ENCODE measurements around the gene ERFE.
"Not testable (repeated sequence)": the region's sequence is repeated elsewhere in the genome, so short reads cannot be mapped to it uniquely, and the experiment has no call there.

The ERFE gene

DNA sequence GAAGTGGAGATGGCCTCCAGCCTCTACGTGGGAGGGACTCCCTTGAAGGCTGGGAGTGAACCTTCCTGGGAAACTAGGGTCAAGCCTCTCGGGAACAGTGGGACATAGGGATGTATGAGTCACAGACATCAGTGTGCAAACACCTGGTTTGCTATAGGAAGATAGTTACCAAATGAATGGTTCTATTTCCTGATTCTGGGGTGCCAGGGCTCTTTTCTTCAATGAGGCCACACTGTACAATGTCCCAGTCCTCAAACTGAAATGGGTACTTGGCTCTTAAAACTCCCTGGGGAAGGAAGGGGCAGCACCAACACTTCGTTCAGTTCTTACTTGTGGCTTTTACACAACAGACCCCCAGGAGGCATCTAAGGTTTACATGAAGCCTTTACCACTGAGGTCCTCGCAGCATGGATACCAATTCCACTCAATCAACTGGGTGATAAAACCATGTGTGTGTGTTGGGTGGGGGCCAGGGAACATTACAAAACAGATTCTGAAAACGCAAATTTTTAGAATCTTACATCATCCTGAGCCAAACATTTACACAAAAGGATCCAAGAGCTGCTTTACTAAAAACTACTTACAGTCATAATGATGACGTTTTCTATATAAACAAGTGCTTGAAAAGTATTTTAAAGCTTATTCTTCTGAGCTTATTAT, 10.4 kb downstream of the ERFE start:
- no peak for DNase-seq (ENCODE audit: low read depth in 2 of 2)

DNA sequence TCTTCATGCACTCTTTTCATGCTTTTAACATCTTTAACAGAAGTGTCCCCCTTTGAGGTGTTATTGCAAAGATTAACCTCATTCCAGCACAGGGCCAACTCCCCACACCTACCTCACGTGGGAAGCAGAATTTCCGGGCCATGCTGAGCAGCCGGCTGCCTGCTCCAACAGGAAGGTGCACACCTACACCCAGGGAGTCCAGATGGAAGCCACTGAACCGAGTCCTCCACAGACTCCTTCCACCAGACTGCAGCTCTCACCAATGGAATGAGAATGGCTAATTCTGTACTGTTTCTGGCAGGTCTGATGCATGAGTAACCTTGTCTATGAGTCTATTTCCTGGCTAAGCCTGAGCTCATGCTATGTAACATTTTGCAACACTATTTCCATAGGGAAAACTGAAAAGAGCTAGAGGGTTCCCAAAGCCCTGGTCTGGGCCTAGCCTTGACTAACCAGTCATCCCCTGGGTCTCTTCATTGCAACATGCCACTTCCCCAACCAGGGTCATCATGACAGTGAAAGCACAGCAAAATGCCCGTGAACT, 11.0 kb downstream of the ERFE start:
- DNase-seq (ENCODE audit: low read depth in 2 of 2) = no peak

DNA sequence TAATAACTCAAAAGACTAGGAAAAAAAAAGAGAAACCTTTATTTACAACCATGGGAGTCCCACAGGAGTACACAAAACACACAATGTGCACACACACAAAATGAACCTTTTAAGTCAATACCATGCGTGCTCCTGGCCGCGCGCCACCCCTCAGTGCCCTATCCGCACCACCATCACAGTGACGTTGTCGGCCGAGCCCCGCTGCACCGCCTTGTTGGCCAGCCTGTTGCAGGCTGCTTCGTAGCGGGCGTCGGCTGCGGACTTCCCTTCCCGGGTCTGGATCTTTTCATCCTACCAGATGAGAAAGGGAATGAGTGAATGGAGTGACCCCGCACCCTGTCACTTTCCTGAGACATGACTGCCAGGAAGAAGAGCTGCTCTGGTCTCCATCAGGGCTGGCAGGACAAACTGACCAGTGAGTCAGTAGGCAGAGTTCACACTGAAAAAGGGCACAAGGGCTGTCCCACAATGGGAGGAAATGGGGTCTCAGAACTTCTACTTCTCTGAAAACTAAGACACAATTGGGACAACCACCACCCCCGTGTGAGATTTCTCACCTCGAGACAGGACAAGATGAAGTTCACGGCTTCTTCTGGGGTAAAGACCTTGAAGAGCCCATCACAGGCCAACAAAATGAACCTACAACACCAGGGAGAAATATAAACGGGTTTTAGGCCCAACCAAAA, 11.8 kb downstream of the ERFE start:
- DNase-seq (ENCODE audit: low read depth in 2 of 2) = no peak

DNA sequence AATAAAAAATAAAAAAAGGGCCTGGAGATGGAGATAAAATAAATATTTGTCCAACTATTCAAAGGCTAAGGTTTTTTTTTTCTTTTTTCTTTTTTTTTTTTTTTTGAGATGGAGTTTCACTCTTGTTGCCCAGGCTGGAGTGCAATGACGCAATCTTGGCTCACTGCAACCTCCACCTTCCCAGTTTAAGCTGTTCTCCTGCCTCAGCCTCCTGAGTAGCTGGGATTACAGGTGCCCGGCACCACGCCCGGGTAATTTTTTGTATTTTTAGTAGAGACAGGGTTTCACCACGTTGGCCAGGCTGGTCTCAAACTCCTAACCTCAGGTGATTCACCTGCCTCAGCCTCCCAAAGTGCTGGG, 12.3 kb downstream of the ERFE start:
- not testable (repeated sequence) for DNase-seq (ENCODE audit: low read depth in 2 of 2)

DNA sequence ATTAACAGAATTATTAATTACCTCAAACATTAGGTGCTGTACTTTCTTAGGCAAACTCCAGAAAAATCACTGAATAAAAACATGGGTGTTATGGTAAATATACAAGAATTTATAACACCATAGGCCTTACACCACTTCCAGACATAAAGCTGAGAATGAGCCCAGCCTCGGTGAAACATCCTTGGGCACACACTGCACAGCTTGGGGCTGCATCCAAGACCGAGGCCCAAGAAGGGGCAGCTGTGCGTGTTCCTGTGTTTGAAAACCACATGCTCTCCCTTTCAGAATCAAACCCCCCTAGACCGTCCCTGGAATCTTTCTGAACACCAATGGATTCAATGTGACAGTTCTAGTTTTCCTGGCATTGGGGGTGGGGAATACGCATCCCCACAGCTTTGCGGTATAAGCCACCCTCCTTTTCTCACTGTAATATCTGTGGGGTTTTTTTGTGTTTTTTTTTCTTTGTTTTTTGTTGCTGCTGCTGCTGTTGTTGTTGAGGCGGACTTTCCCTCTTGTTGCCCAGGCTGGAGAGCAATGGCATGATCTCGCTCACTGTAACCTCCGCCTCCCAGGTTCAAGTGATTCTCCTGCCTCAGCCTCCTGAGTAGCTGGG, 12.9 kb downstream of the ERFE start:
- DNase-seq (ENCODE audit: low read depth in 2 of 2) = no peak

DNA sequence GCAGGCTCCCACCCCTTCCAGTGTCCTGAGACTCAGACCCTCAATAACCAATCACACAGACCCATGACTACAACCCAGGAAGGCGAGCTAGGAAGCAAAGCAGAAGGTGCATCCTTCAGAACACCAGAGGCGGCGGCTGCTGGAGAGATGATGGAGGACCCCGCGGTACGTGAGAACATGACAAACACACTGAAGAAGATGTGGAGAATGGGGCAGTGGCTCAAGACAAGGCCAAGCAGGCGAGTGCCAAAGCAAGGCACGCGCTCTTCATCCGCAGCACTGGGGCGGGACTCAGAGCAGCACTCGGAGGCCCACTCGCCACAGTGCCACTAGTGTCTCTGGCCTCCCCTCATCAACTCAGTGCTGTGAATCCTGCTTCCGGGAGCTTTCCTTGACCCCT, 13.7 kb downstream of the ERFE start:
- DNase-seq (ENCODE audit: low read depth in 2 of 2) = no peak

DNA sequence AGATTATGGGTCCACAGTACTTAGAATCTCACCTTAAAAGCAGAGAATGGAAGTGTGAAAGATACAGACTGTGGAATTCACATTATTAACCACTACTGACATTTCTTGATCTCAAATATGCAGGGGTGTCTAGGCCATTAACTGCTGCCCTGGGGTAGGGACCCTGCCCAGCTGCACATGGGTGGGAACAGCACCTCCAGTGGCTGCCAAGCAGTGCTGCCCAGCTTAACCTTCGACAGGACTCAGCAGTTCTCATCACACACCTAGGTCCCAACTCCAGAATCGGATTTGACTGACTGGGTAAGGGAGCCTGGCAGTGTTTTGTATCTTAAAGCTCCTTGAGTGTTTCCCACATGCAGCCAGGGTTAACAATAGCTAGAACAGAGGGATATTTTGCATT, 14.9 kb downstream of the ERFE start:
- DNase-seq (ENCODE audit: low read depth in 2 of 2) = no peak

DNA sequence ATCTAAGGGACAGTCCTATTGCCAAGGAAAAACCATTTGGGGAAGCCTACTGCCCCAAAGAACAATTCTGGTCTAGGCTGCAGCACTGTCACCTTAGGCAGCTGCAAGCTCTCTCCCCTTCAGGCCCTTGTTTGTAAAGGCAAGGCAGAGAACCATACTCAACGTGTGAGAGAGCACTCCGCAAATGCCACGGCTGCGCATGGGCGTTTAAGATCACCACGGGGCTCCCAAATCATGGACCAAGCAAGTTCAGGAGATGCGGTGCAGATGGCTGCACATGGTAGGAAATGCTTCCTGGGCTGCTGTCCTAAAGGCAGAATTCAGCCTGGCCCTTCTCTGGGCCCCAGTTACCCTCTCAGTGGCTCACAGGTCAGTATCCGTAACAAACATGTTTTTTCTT, 15.5 kb downstream of the ERFE start:
- no peak for DNase-seq (ENCODE audit: low read depth in 2 of 2)

DNA sequence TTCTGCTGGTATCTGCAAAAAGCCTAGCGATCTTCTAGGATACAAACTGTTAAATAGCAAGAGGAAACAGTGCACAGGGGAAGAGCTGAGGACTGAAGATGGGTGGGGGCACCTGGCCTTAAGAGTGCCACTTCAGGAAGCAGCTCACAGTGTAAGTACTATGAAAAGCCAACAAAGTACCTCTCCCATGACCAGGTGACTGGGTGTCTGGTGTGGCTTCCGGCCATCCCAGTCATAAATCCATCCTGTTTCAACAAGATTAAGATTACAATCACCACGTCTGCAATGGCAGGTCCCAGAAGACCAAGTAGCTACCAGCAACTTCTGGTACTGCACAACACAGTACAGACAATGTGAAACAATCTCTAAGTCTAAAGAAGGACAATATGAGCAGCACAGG, 15.9 kb downstream of the ERFE start:
- no peak for DNase-seq (ENCODE audit: low read depth in 2 of 2)

DNA sequence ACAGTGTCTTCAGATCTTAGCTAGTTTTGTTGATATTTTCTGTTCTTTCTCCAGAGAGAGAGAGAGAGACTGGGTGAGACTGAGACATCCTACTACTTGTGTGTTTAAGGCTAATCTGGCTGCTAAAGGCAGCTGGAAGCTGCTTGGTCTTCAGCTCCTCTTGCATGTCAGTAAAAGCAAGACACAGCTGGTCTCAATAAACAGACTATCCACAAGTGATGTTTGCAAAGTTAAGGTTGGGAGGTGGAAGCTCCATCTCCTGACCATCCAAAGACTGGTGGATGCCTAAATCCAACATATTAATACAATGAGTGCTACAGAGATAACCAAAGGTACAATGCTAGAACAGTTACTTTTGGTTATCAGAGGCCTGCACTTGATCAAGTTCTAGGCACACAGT, 17.8 kb downstream of the ERFE start:
- no peak for DNase-seq (ENCODE audit: low read depth in 2 of 2)

DNA sequence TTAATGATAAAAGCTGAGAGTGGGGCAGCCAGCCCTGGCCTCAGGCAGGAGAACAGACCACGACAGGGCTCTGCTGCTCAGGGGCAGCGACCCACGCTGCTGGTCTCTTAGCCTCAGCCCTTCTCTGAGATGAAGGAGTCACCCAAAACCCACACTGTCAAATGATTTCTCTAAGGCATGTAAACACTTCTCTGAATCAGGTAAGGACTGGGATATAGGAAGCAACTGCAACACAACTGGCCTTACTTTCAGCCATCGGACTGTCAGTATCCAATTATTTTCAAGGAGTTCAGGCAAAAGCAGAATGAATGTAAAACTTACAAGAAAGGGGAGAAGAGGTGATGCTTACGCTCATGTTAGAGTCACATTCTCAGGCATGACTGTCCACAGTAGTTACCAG, 21.8 kb downstream of the ERFE start:
- DNase-seq (ENCODE audit: low read depth in 2 of 2) = no peak

DNA sequence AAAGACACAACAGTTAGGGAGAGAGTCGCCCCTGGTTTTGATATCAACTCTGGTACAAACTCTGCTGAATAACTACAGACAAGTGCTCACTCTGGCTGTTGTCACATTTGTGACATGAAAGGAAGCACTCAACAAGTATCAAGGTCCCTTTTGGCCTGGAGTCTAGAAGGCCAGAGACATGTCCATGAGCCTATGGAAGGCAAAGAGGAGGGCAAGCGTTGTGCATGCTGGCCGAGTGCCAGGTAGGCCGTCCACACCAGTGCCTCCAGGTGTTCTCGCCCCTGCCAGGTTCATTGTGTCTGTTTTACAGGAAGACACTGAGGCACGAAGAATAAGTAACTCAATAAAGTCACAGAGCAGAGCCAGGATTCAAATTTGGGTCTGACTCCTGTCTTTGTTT, 23.6 kb downstream of the ERFE start:
- DNase-seq (ENCODE audit: low read depth in 2 of 2) = no peak

DNA sequence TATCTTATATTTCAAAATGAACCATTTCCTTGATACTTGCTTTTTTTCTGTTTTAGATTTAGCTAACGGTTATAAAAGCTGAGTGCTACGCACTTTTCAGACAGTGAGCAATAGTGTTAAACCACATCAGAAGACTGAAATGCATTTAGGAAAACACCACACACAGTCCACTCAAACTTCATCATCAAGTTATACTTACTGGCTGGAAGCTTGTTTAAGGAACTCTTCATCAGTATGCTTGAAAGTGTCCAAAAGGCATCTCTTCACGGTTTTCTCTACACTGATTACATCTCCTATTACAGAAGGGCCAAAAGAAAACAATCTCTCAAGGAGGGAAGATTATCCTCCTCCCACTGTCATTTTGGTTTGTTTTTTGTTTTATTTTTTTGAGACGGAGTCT, 25.1 kb downstream of the ERFE start:
- no peak for DNase-seq (ENCODE audit: low read depth in 2 of 2)

DNA sequence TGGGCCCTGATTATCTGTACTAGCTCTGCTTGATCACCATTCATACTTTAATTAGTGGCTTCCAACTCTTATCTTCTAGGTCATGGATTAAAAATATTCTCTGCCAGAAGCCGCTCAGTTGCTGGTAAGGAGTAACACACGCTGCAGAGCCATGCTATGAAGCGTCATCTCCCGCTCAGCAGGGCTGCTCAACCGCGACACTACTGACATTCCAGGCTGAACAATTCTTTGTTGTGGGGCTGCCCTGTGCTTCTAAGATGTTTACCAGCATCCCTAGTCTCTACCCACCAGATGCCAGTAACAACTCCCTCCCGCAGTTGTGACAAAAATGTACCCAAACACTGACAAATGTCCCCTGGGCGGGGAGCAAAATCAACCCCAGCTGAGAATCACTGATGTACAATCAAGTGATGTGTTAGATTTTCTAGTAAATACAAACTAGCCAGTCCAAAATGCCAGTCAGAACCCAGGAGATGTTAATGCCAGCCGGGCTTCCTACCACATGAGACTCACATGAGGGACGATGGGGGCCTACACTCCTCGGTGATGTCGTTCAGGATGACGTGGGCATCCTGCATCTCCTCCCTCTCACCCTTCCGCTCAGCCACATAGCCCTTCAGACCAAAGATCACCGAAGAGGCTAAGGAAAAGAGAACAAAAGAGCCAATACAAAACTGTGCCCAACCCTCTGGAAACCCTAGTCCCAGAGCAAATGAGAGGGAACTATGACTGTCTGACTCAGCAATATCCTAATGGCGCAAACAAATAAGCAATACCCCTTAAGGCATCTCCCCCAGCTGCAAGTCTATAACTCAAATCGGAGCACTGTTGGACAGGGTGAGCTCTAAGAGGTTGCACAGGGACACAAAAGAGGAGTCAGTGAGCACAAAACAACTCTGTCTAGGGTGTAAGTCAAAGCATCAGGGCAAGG, 29.1 kb downstream of the ERFE start:
- no peak for DNase-seq (ENCODE audit: low read depth in 2 of 2)

DNA sequence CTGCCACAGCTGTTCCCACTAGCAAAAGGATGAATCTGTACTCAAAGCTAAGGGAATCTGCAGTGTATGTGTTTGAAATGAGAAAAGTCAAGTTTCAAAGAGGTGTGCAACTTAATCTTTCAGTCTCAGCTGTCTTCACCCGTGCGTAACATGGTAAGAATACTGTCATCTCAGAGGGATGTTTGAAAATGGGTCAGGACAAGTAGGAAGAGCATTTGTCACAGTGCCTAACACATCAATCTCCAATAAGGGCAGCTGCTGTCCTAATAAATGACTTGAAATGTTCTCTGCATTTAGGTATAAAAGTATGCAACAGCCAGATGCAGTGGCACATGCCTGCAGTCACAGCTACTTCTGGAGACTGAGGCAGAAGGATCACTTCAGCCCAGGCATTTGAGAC, 31.7 kb downstream of the ERFE start:
- no peak for DNase-seq (ENCODE audit: low read depth in 2 of 2)

DNA sequence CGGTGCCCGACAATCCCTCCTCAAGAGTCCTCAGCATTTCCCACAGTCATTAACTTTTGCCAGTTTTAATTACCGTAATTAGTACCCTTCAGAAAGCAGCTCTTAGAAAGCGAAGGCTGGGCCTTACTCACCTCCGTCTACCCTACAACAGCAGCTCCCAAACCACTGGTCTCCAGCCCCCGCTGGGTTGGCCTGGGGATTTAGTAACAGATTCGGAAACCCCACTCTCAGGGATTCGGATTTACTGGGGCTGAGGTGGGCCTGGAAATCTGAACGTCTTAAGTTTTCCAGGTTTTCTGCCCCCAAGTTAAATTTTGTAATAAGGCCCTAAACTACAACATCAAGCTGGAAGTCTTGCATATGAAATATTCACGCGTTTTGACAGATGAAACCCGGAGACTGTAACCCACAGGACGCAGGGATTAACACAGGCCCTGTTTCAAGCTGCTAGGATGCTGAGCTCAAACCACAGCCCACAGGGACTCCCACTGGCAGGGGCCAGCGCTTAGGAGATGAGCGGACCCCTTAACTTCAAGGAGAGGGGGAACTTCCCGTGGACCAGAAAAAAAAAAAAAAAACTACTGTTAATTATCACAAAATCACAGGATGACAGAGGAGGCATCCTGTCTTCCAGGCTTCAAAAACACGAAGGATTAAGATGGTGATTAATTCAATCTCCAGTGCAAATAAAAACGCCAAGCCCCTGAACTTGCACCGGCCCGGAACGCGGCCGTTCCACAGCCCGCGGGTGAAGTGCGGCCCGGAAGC, 43.7 kb downstream of the ERFE start:
- DNase-seq (ENCODE audit: low read depth in 2 of 2) = no peak

DNA sequence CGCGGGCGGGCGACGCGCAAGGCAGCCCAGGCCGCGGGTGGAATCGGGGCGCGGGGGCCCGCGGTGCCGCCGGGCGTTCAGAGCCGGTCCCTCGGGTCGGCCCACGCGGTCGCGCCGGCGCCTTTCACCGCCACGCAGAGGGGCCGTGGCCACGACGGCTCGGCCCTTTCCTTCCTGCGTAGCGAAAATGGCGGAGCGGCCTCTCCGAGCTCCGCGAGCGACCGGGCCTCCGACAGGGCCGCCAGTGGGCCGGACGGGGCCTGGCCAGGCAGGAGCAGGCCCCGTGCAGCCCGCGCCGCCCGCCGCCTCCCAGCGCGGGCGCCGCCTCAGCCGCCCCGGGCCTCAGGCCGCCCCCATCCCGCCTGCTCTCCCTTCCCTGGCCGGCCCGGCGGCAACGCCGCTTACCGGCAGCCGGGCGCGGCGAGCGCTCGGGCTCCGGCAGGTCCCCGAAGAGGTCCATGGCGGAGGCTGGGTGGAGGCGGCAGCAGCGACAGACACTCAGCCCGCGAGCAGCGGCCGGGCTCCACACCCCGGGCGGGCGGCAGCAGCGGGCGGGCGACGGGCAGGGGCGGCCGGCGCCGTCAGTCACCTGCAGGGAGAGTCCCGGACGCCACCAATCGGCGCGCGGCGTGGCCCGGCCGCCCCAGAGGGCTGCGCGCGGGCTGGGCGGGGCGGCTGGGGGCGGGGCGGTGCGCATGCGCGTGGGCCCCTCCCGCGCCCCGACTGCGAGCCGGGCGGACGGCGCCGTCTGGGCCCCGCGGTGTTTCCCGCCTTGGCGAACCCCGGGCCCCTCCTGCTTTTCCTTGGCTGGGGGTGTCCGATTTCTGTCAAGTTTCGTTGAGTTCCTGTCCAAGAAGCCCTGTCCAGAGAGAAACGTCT, 44.6 kb downstream of the ERFE start, which contains the start of gene ILKAP:
TSS of gene ILKAP (minus strand) at position 602 of the 879 bp plus-strand sequence. CDS start at position 460, 142 bp downstream.
- peak; percentile 79 to 86 for DNase-seq (ENCODE audit: low read depth in 2 of 2)

DNA sequence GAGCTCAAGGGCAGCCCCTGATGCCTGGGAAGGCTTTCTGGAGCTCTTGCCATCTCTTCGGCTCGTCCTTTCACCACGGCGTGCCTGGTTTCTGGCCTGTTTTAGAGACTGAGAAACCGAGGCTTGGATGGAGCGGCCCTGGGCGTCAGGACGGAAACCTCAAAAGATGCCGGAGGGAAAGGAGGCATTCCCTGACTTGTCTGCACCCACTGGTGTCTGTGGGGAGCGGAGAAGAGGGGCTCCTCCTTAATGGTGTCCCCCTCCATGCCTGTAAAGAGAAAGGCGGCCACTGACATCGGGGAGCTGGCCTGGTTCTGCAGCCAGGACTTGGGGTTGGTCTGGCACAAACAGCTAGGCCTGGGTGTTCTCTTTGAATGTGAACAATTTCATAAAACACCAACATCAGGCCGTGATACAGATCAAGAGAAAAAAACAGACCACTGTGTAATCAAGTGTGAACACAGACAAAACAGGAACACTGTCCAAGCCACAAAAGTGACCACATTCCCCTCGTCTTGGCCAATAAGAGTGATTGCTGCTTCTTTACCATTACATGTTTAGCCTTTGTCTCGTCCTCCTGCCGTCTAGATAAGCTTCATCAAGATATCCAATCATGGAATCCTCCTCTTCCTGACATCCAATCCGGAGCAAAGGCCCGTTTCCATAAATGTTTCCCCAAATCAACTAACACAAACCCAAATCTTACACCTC, 45.4 kb downstream of the ERFE start:
- no peak for DNase-seq (ENCODE audit: low read depth in 2 of 2)

DNA sequence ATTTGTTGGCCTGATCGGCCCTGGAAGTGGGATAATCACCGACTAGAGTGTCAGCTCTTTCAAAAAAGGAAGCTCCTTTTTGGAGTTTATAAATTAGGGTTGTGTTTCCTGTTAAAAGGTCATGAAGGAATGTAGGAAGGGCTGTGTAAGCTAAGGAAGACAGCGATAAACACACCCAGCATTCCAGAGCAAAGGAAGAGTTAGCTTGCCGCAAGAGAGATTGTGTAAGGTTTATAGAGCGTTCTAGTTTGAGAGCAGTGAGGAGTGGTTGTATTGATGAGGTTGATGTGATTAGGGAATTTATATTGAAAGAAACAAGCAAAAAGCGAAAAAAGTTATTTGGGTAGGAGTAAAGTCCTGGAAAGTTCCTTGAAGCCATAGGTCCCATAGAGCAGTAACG, 48.2 kb downstream of the ERFE start:
- no peak for DNase-seq (ENCODE audit: low read depth in 2 of 2)

Measured in stimulated activated CD4-positive, alpha-beta T cell treated with anti-CD3 and anti-CD28 coated beads, Interleukin-15, amount 100 ng/mL, for 48 hours (primary cell).